Breast epithelium (tissue), 4 donors: Measurements from ENCODE around the gene SRF. TPM values are rescaled to one million over a fixed set of nuclear protein-coding genes. Genes with fewer than 3 reads are reported as not detected.
A peak's percentile ranks its signal among the peaks of the same experiment; 100 is the strongest.

Source experiments
- DNase-seq, 2 donors: peaks; one replicate each; pipeline ENCODE4 v3.0.0-alpha.2; 2019; ENCODE audit warnings: low spot score in 2 of 2
- H3K27ac ChIP-seq, 2 donors: fragments of 200-600 bp; sonication (generic) in 1 of 2; one replicate each; pipeline ENCODE4 v1.5.1; 2016 to 2019; ENCODE audit warnings: mild to moderate bottlenecking in 1 of 2
- H3K27me3 ChIP-seq, 2 donors: fragments of 200-600 bp; sonication (generic) in 1 of 2; one replicate each; pipeline versions ENCODE4 v1.5.1 to v1.6.0; 2017 to 2019; ENCODE audit warnings: control low read depth in 1 of 2, mild to moderate bottlenecking in 1 of 2
- H3K36me3 ChIP-seq: fragments of 200-600 bp; one replicate; pipeline ENCODE4 v1.5.1; 2019
- H3K4me1 ChIP-seq, 2 donors: fragments of 200-600 bp; sonication (generic); one replicate each; pipeline ENCODE4 v1.5.1; 2016 to 2019; ENCODE audit warnings: control low read depth in 1 of 2
- H3K4me3 ChIP-seq, 3 donors: fragments of 200-600 bp; sonication (generic); 1 replicate in 2 of 3; 2 replicates in 1 of 3; pipeline ENCODE4 v1.5.1; 2016 to 2019; ENCODE audit warnings: mild to moderate bottlenecking in 3 of 3, moderate library complexity in 2 of 3
- H3K9me3 ChIP-seq, 2 donors: fragments of 200-600 bp; sonication (generic) in 1 of 2; one replicate each; pipeline ENCODE4 v1.5.1; 2016 to 2019; ENCODE audit warnings: control low read depth in 1 of 2
- CTCF ChIP-seq, 3 donors: fragments of 450-650 bp; IDR thresholded peaks; one replicate each; pipeline ENCODE4 v1.5.1; 2016 to 2017; ENCODE audit warnings: antibody characterized with exemption in 3 of 3, mild to moderate bottlenecking in 3 of 3, moderate library complexity in 3 of 3
- POLR2A ChIP-seq: fragments of 450-650 bp; IDR thresholded peaks from one replicate; pipeline ENCODE4 v1.6.1; 2016; ENCODE audit warnings: antibody characterized with exemption, mild to moderate bottlenecking, moderate library complexity
- POLR2AphosphoS5 ChIP-seq, 3 donors: sonication (generic); formaldehyde crosslinking; IDR thresholded peaks; one replicate each; pipeline ENCODE4 v1.6.1; 2017; ENCODE audit warnings: antibody characterized with exemption in 3 of 3
- intact Hi-C: fragments of 100-400 bp; cut with DNase I; formaldehyde crosslinking; loops from one replicate; pipeline ENCODE4 v1.15.1; 2023; ENCODE audit warnings: low total_unique reads
- total RNA-seq, 3 donors: library from RNA; depleted of rRNA; stranded (reverse); fragments of >200 nt; gene quantifications; one replicate each; pipeline ENCODE4 v1.1.0, GENCODE V29; 2016

Gene SRF
- total RNA-seq, 3 donors from 2014 or later: 18.1 to 32.1 (median 28.5) TPM

- Histone ChIP-seq H3K4me1 (peaks cover 11 to 24% of the 10 kb centered on the region in 2 donors), H3K9me3 (no peaks in the 10 kb centered on the region), H3K27me3 (no peaks in the 10 kb centered on the region), H3K4me3 (peak overlapping the region; percentile 97 to 100 (median 97)), H3K27ac (peak overlapping the region; percentile 99 to 100), H3K36me3 (no peaks in the 10 kb centered on the region)
- DNase-seq: no peak
- TF ChIP-seq POLR2A (no peak), CTCF (IDR thresholded peaks at IDR 0.05) (no peak), POLR2AphosphoS5 (IDR thresholded peaks at IDR 0.05) (no peak)
- intact Hi-C loops: no loop called here
Observed at GRCh38 chr6:43171707-43172103, 636 bp downstream of the SRF start.

- Histone ChIP-seq H3K27me3 (no peaks in the 10 kb centered on the region), H3K4me3 (peak overlapping the region; percentile 97 to 100 (median 97)), H3K9me3 (no peaks in the 10 kb centered on the region), H3K4me1 (peaks cover 11 to 24% of the 10 kb centered on the region in 2 donors), H3K27ac (peak overlapping the region; percentile 99 to 100), H3K36me3 (no peaks in the 10 kb centered on the region)
- TF ChIP-seq POLR2A (no peak), POLR2AphosphoS5 (IDR thresholded peaks at IDR 0.05) (peak in 1 of 3 donors; percentile 35)
- peak; percentile 59 to 77 for DNase-seq
- intact Hi-C loops: no loop called here
Observed at GRCh38 chr6:43172104-43173007, 1.3 kb downstream of the SRF start.

- intact Hi-C loops: no loop called here
- no peak for DNase-seq
- Histone ChIP-seq H3K4me3 (peak overlapping the region; percentile 46 to 100 (median 97)), H3K9me3 (no peaks in the 10 kb centered on the region), H3K4me1 (peaks cover 11 to 24% of the 10 kb centered on the region in 2 donors), H3K36me3 (no peaks in the 10 kb centered on the region), H3K27me3 (no peaks in the 10 kb centered on the region), H3K27ac (peak overlapping the region; percentile 99 to 100)
- TF ChIP-seq POLR2A (no peak), CTCF (IDR thresholded peaks at IDR 0.05) (no peak), POLR2AphosphoS5 (IDR thresholded peaks at IDR 0.05) (no peak)
Observed at GRCh38 chr6:43173591-43174262, 2.7 kb downstream of the SRF start.

GRCh38 chr6:43174263-43175112 lies 3.4 kb downstream of the SRF start:
- peaks cover 11 to 24% of the 10 kb centered on the region in 2 donors for H3K4me1 ChIP-seq
- intact Hi-C loops: no loop called here

More at GRCh38 chr6:43174263-43175112, 3.4 kb downstream of the SRF start:
- no peaks in the 10 kb centered on the region for H3K27me3 ChIP-seq
- no peaks in the 10 kb centered on the region for H3K9me3 ChIP-seq
- H3K4me3 ChIP-seq: peak overlapping the region; percentile 46 to 100 (median 97)
- H3K27ac ChIP-seq: peak overlapping the region; percentile 99 to 100
- peak; percentile 50 for TF ChIP-seq POLR2A
- peak; percentile 79 to 85 (median 84) for TF ChIP-seq POLR2AphosphoS5 (IDR thresholded peaks at IDR 0.05)
- TF ChIP-seq CTCF (IDR thresholded peaks at IDR 0.05): peak in 2 of 3 donors; percentile 42 to 50
- no peaks in the 10 kb centered on the region for H3K36me3 ChIP-seq
- peak; percentile 95 to 99 for DNase-seq
